Left ventricle myocardium inferior (tissue), 1 donor: ENCODE results near the gene MAGEB17. TPM values are rescaled to one million over a fixed set of nuclear protein-coding genes. Genes with fewer than 3 reads are reported as not detected.
"Not testable (repeated sequence)": the region's sequence is repeated elsewhere in the genome, so short reads cannot be mapped to it uniquely, and the experiment has no call there.

Source experiments
- DNase-seq: peaks from one replicate; pipeline ENCODE4 v3.0.0-alpha.2; 2020
- H3K27ac ChIP-seq: fragments of 200-600 bp; replicated peaks from 2 replicates; pipeline ENCODE4 v1.8.0; 2021
- H3K27me3 ChIP-seq: fragments of 200-600 bp; 2 replicates; pipeline ENCODE4 v1.8.0; 2021; ENCODE audit warnings: low read depth
- H3K36me3 ChIP-seq: fragments of 200-600 bp; 2 replicates; pipeline ENCODE4 v1.8.0; 2021
- H3K4me1 ChIP-seq: fragments of 200-600 bp; 2 replicates; pipeline ENCODE4 v1.8.0; 2021
- H3K4me3 ChIP-seq: fragments of 200-600 bp; 2 replicates; pipeline ENCODE4 v1.8.0; 2021; ENCODE audit warnings: mild to moderate bottlenecking, moderate library complexity
- H3K9me3 ChIP-seq: fragments of 200-600 bp; replicated peaks from 2 replicates; pipeline ENCODE4 v1.8.0; 2021
- CTCF ChIP-seq: fragments of 200-600 bp; IDR thresholded peaks from 2 replicates; pipeline ENCODE4 v1.8.0; 2021; ENCODE audit warnings: antibody characterized with exemption, mild to moderate bottlenecking, borderline replicate concordance
- intact Hi-C: fragments of 100-400 bp; cut with micrococcal nuclease; formaldehyde crosslinking; loops from one replicate; pipeline ENCODE4 v1.11.0; 2022
- total RNA-seq: library from RNA; stranded (reverse); fragmentation: NEBNext Ultra II Directional; extraction: Animal tissue kit (Norgen Biotek cat#: 25700); gene quantifications from one replicate; pipeline ENCODE4 v1.2.1, GENCODE V29; 2021
- donor health status: DM: no; HTN: yes; CAD: no; lungs with severe emphysema.

MAGEB17 gene
- total RNA-seq, 1 donor from 2014 or later, result not detected

- no peak for DNase-seq
- H3K36me3 ChIP-seq, result no peaks in the 10 kb centered on the region
- no peak overlapping the region for H3K4me3 ChIP-seq
- no peaks in the 10 kb centered on the region for H3K4me1 ChIP-seq
- no peak overlapping the region for H3K27ac ChIP-seq
- TF ChIP-seq CTCF, result no peak
- H3K9me3 ChIP-seq, result no peaks in the 10 kb centered on the region
- no peaks in the 10 kb centered on the region for H3K27me3 ChIP-seq
- intact Hi-C loops, result no loop called here
Measured at GRCh38 chrX:16160729-16161128, 6.6 kb upstream of the MAGEB17 start.

- H3K4me3 ChIP-seq, intact Hi-C loops, H3K9me3 ChIP-seq, H3K36me3 ChIP-seq, H3K4me1 ChIP-seq, H3K27ac ChIP-seq, DNase-seq, H3K27me3 ChIP-seq: not testable (repeated sequence)
Measured at GRCh38 chrX:16161173-16161572, 6.1 kb upstream of the MAGEB17 start.

- Histone ChIP-seq H3K27me3 (no peaks in the 10 kb centered on the region), H3K27ac (no peak overlapping the region), H3K9me3 (no peaks in the 10 kb centered on the region), H3K4me3 (no peak overlapping the region), H3K4me1 (no peaks in the 10 kb centered on the region), H3K36me3 (no peaks in the 10 kb centered on the region)
- no peak for DNase-seq
- intact Hi-C loops, result no loop called here
- TF ChIP-seq CTCF, result no peak
Measured at GRCh38 chrX:16162391-16162790, 4.9 kb upstream of the MAGEB17 start.

GRCh38 chrX:16164748-16165147 is 2.5 kb upstream of the MAGEB17 start:
- H3K27ac ChIP-seq, result no peak overlapping the region
- no peak for DNase-seq
- no peaks in the 10 kb centered on the region for H3K27me3 ChIP-seq
- no peaks in the 10 kb centered on the region for H3K4me1 ChIP-seq
- TF ChIP-seq CTCF, result no peak
- H3K36me3 ChIP-seq, result no peaks in the 10 kb centered on the region
- H3K9me3 ChIP-seq, result no peaks in the 10 kb centered on the region
- H3K4me3 ChIP-seq, result no peak overlapping the region
- intact Hi-C loops, result no loop called here

GRCh38 chrX:16171039-16171438 is 3.8 kb downstream of the MAGEB17 start:
- Histone ChIP-seq H3K27me3 (no peaks in the 10 kb centered on the region), H3K36me3 (no peaks in the 10 kb centered on the region), H3K4me1 (no peaks in the 10 kb centered on the region), H3K9me3 (no peaks in the 10 kb centered on the region), H3K27ac (no peak overlapping the region), H3K4me3 (no peak overlapping the region)
- no peak for TF ChIP-seq CTCF
- DNase-seq, result no peak
- intact Hi-C loops, result no loop called here

- intact Hi-C loops, result no loop called here
- no peaks in the 10 kb centered on the region for H3K9me3 ChIP-seq
- no peak overlapping the region for H3K27ac ChIP-seq
Measured at GRCh38 chrX:16171944-16172343, 4.7 kb downstream of the MAGEB17 start.

More at GRCh38 chrX:16171944-16172343, 4.7 kb downstream of the MAGEB17 start:
- H3K27me3 ChIP-seq, result no peaks in the 10 kb centered on the region
- TF ChIP-seq CTCF, result no peak
- no peaks in the 10 kb centered on the region for H3K4me1 ChIP-seq
- DNase-seq, result no peak
- no peak overlapping the region for H3K4me3 ChIP-seq
- no peaks in the 10 kb centered on the region for H3K36me3 ChIP-seq
